Activated naive CD4-positive, alpha-beta T cell treated with anti-CD3 and anti-CD28 coated beads for 36 hours (primary cell): ENCODE data around the gene UPK2. TPM values are rescaled to one million over a fixed set of nuclear protein-coding genes. Genes with fewer than 3 reads are reported as not detected.

Source experiments
- CTCF ChIA-PET: fragments of 350-600 bp; sonication (Branson Sonifier 250); formaldehyde crosslinking; loops from one replicate; lab custom pipeline; 2021; ENCODE audit warnings: antibody characterized with exemption; lab: Charles Lee
- DNase-seq: peaks from one replicate; pipeline ENCODE4 v3.0.0-alpha.2; 2020
- H3K27ac Mint-ChIP-seq: one replicate; pipeline ENCODE4 v1.8.0; 2021; ENCODE audit warnings: mild to moderate bottlenecking, mixed read lengths
- H3K27me3 Mint-ChIP-seq: one replicate; pipeline ENCODE4 v1.8.0; 2021; ENCODE audit warnings: low read depth, mixed read lengths
- H3K36me3 Mint-ChIP-seq: one replicate; pipeline ENCODE4 v1.8.0; 2021; ENCODE audit warnings: low read depth, mixed read lengths
- H3K4me1 Mint-ChIP-seq: one replicate; pipeline ENCODE4 v1.8.0; 2021; ENCODE audit warnings: low read depth, mixed read lengths
- H3K4me3 Mint-ChIP-seq: one replicate; pipeline ENCODE4 v1.8.0; 2021; ENCODE audit warnings: mild to moderate bottlenecking, moderate library complexity, mixed read lengths
- H3K9me3 Mint-ChIP-seq: one replicate; pipeline ENCODE4 v1.8.0; 2021; ENCODE audit warnings: mixed read lengths
- intact Hi-C: fragments of 100-400 bp; cut with micrococcal nuclease; formaldehyde crosslinking; loops from one replicate; pipeline ENCODE4 v1.15.1; 2023
- total RNA-seq, 2 experiments: library from RNA; stranded (reverse); gene quantifications; one replicate each; pipeline ENCODE4 v1.2.3, GENCODE V29; 2021

UPK2 gene
- total RNA-seq, 2 experiments from 2014 or later, result 0.25 to 0.45 TPM

DNA sequence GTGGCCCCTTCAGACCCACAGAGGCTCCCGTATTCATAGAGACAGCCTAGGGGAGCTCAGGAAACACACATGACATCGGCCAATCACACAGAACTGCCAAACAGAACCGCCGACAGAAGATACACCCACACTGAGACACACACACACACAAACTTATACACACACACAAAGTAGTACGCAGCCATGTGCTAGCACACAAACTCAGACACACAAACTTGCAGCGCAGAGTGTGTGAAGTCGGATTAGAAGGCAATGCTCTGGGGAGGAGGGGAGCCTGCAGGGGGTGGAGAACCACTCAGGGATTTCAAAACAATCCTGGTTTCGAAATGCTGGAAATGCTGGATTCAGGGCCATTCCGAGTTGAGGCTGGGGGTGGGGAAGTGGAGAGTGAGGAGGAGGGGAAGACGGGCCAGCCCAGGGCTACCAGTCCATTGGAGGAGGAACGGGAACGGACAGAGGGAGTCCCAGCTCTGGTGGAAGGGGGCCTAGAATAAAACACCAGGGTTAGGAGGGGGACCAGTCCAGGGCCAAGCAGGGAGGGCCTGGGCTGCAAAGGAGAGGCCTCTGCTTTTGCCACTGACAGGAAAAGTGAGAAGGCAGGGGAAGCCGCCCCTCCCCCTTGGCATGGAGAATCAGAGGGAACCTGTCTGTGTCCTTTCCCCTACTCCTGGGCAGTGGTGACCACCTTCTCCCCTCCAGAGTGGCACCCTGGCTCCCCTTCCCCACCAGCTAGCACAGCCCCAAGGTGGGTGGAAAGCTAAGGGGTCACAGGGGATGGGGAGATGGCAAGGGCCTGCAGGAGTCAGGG, 34.8 kb upstream of the UPK2 start:
- H3K4me3 Mint-ChIP-seq, result peak overlapping the region; percentile 87
- no peaks in the 10 kb centered on the region for H3K9me3 Mint-ChIP-seq
- H3K27me3 Mint-ChIP-seq, result no peaks in the 10 kb centered on the region
- peaks cover 56% of the 10 kb centered on the region for H3K4me1 Mint-ChIP-seq
- H3K36me3 Mint-ChIP-seq, result peaks cover 13% of the 10 kb centered on the region
- peak overlapping the region; percentile 98 for H3K27ac Mint-ChIP-seq
- intact Hi-C loops, result no loop called here
- CTCF ChIA-PET, result interaction anchor here (0.7 to 1.2 kb wide), 3 partner anchors 17 to 232 kb away, joined by 3 read pairs; no protein-coding TSS in a partner anchor
- peak; percentile 40 for DNase-seq

DNA sequence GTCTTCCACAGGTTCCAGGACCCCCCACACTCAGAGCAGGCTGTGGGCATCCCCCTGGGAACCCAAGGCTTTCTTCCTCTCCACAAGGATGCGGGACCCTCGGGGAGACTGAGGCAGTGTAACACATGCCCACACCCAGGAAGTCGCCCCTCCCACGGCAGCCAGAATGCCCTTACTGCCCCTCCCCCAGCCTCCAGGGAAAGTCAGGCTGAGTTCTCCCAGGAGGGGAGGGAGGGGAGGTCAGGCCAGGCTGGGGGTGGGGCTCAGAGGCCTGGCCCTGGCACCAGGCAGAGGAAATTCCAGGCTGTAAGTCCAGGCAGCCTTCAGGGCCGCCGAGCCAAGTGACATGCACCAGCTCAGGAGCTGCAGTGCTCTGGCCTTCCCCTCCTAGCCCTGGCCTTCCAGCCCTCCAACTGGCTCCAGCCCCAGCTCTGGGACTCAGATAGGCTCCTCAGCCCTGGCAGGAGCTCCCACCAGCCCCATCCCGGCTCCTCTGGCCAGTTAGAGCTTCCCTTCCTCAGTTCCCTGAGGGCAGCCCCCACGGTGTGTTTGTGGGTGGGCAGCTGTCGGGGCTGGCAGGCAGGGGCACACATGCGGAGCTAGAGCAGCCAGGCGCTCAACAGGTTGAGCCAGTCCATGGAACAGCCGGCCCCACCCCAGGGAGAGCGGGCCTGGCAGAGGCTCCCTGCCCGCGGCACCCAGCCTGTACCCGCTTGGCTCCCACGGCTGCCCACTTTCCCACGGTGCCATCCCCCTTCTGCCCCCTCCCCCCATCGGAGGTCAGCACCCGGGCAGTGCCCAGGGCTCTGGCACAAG, 34.0 kb upstream of the UPK2 start:
- Mint-ChIP-seq H3K27me3 (no peaks in the 10 kb centered on the region), H3K4me1 (peaks cover 56% of the 10 kb centered on the region), H3K4me3 (peak overlapping the region; percentile 87), H3K9me3 (no peaks in the 10 kb centered on the region), H3K36me3 (peaks cover 13% of the 10 kb centered on the region), H3K27ac (peak overlapping the region; percentile 98)
- DNase-seq, result peak; percentile 33
- intact Hi-C loops, result no loop called here
- CTCF ChIA-PET, result interaction anchor here (0.7 to 3.4 kb wide), 4 partner anchors 18 to 232 kb away, joined by 3 to 12 read pairs (median 4); no protein-coding TSS in a partner anchor

DNA sequence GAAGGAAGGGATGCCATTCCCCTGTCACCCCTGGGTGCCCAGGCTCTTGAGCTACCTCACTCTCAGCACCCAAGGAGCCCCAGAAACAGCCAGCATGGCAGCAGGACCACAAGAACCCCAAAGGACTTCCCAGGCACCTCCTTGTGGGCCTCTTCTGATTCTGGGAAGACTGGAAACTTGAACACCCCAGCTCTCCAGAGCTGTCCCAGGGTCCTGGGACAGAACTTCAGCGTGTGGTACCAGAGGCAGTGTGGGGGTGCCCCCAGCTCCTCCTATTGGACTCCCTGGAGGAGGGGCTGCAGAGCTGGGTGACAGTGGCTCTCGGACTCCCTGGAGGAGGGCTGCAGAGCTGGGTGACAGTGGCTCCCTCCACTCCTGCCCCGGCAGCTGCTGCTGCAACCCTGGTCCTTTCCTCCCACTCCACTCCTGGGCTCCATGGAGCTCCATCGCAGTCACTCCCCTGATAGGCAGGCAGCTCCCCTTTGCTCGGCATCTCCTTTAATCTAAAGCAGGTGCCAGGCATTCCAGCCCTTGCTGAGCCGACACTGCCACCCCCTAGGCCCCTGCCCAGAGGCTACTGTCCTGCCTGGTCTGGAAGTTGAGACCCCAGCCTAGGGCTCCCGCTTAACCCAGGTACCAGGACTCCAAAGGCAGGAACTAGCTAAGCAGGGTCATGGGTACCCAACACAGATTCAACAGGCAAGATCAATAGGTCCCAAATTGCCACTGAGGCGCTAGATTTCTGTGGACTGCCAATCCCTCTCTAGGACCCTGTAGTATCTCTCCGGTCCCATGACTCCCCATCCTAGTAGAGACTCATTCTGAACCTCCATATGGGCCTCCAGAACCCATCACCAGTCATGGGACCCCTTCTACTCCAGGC, 33.1 kb upstream of the UPK2 start:
- H3K9me3 Mint-ChIP-seq, result no peaks in the 10 kb centered on the region
- peak overlapping the region; percentile 98 for H3K27ac Mint-ChIP-seq
- CTCF ChIA-PET, result interaction anchor here (0.6 to 3.4 kb wide), 4 partner anchors 18 to 233 kb away, joined by 3 to 12 read pairs (median 4); no protein-coding TSS in a partner anchor
- peak; percentile 30 for DNase-seq
- no peaks in the 10 kb centered on the region for H3K27me3 Mint-ChIP-seq
- H3K4me1 Mint-ChIP-seq, result peaks cover 55% of the 10 kb centered on the region
- intact Hi-C loops, result no loop called here
- H3K36me3 Mint-ChIP-seq, result peaks cover 7% of the 10 kb centered on the region
- peak overlapping the region; percentile 87 for H3K4me3 Mint-ChIP-seq

- CTCF ChIA-PET, result interaction anchor here (0.6 to 3.4 kb wide), 4 partner anchors 19 to 234 kb away, joined by 3 to 12 read pairs (median 4); partner anchors contain the start of gene CXCR5
- peak overlapping the region; percentile 87 for H3K4me3 Mint-ChIP-seq
- H3K36me3 Mint-ChIP-seq, result peaks cover 3% of the 10 kb centered on the region
- peak overlapping the region; percentile 98 for H3K27ac Mint-ChIP-seq
- H3K9me3 Mint-ChIP-seq, result no peaks in the 10 kb centered on the region
- peak; percentile 38 for DNase-seq
- intact Hi-C loops, result loop anchor here (1.0 kb wide), 1 partner anchor 12 kb away; no protein-coding TSS in a partner anchor
- H3K27me3 Mint-ChIP-seq, result no peaks in the 10 kb centered on the region
- H3K4me1 Mint-ChIP-seq, result peaks cover 51% of the 10 kb centered on the region
These were observed 32.1 kb upstream of the UPK2 start for GRCh38 chr11:118923721-118924587.

- peak overlapping the region; percentile 87 for H3K4me3 Mint-ChIP-seq
- peak; percentile 62 for DNase-seq
- H3K36me3 Mint-ChIP-seq, result peaks cover 3% of the 10 kb centered on the region
- peak overlapping the region; percentile 98 for H3K27ac Mint-ChIP-seq
- peaks cover 43% of the 10 kb centered on the region for H3K4me1 Mint-ChIP-seq
- intact Hi-C loops, result loop anchor here (1.0 to 5.0 kb wide), 2 partner anchors 13 to 488 kb away; partner anchors contain the start of gene KMT2A
- no peaks in the 10 kb centered on the region for H3K9me3 Mint-ChIP-seq
- no peaks in the 10 kb centered on the region for H3K27me3 Mint-ChIP-seq
- CTCF ChIA-PET, result interaction anchor here (0.9 to 3.4 kb wide), 4 partner anchors 42 to 235 kb away, joined by 3 to 12 read pairs (median 4); partner anchors contain the start of genes CXCR5 and DDX6
These were observed 31.2 kb upstream of the UPK2 start for GRCh38 chr11:118924591-118925585.

- CTCF ChIA-PET, result interaction anchor here (0.7 to 1.6 kb wide), 8 partner anchors 13 to 264 kb away, joined by 3 to 6 read pairs (median 3); no protein-coding TSS in a partner anchor
- Mint-ChIP-seq H3K36me3 (no peaks in the 10 kb centered on the region), H3K27ac (peak overlapping the region; percentile 95), H3K9me3 (no peaks in the 10 kb centered on the region), H3K27me3 (no peaks in the 10 kb centered on the region), H3K4me1 (peaks cover 34% of the 10 kb centered on the region), H3K4me3 (peak overlapping the region; percentile 96)
- no peak for DNase-seq
- intact Hi-C loops, result loop anchor here (1.0 to 5.0 kb wide), 10 partner anchors 16 to 490 kb away; partner anchors contain the start of genes CXCR5, KMT2A, RPS25 and TRAPPC4
These were observed 28.5 kb upstream of the UPK2 start for GRCh38 chr11:118927554-118928100.

- DNase-seq, result peak; percentile 96
- Mint-ChIP-seq H3K9me3 (no peaks in the 10 kb centered on the region), H3K4me3 (peak overlapping the region; percentile 96), H3K36me3 (no peaks in the 10 kb centered on the region), H3K27ac (peak overlapping the region; percentile 95), H3K27me3 (no peaks in the 10 kb centered on the region), H3K4me1 (peaks cover 37% of the 10 kb centered on the region)
- CTCF ChIA-PET, result interaction anchor here (0.6 to 3.6 kb wide), 10 partner anchors 12 to 265 kb away, joined by 3 to 16 read pairs (median 4); partner anchors contain the start of gene UPK2
- intact Hi-C loops, result loop anchor here (1.0 to 5.0 kb wide), 10 partner anchors 17 to 491 kb away; partner anchors contain the start of genes CXCR5, KMT2A, RPS25 and TRAPPC4
These were observed 27.8 kb upstream of the UPK2 start for GRCh38 chr11:118928101-118928869.

- H3K36me3 Mint-ChIP-seq, result no peaks in the 10 kb centered on the region
These were observed 27.1 kb upstream of the UPK2 start for GRCh38 chr11:118928870-118929500.

More at GRCh38 chr11:118928870-118929500, 27.1 kb upstream of the UPK2 start:
- CTCF ChIA-PET, result interaction anchor here (0.6 to 3.6 kb wide), 11 partner anchors 11 to 239 kb away, joined by 3 to 34 read pairs (median 5); partner anchors contain the start of gene UPK2
- DNase-seq, result peak; percentile 50
- Mint-ChIP-seq H3K27me3 (no peaks in the 10 kb centered on the region), H3K9me3 (no peaks in the 10 kb centered on the region), H3K4me3 (peak overlapping the region; percentile 96), H3K4me1 (peaks cover 35% of the 10 kb centered on the region), H3K27ac (peak overlapping the region; percentile 95)
- intact Hi-C loops, result loop anchor here (1.0 to 5.0 kb wide), 10 partner anchors 18 to 492 kb away; partner anchors contain the start of genes CXCR5, KMT2A, RPS25 and TRAPPC4
